Measurements from ENCODE around the gene PNLDC1.
"Not testable (repeated sequence)": the region's sequence is repeated elsewhere in the genome, so short reads cannot be mapped to it uniquely, and the experiment has no call there.

The PNLDC1 gene

GRCh38 chr6:159836718-159837490, 36.8 kb downstream of the PNLDC1 start:
- no peak for TF ChIP-seq CTCF (IDR thresholded peaks at IDR 0.05; ENCODE audit: insufficient read depth, low read depth, low read length, missing control alignments)
- no peak for DNase-seq (ENCODE audit: low read depth)
- H3K4me3 ChIP-seq (ENCODE audit: low read depth, low read length), result no peak overlapping the region

- TF ChIP-seq CTCF (IDR thresholded peaks at IDR 0.05; ENCODE audit: insufficient read depth, low read depth, low read length, missing control alignments), result no peak
- H3K4me3 ChIP-seq (ENCODE audit: low read depth, low read length), result no peak overlapping the region
- DNase-seq (ENCODE audit: low read depth), result no peak
Observed at GRCh38 chr6:159837511-159837910, 37.4 kb downstream of the PNLDC1 start.

- no peak for DNase-seq (ENCODE audit: low read depth)
- no peak overlapping the region for H3K4me3 ChIP-seq (ENCODE audit: low read depth, low read length)
- no peak for TF ChIP-seq CTCF (IDR thresholded peaks at IDR 0.05; ENCODE audit: insufficient read depth, low read depth, low read length, missing control alignments)
Observed at GRCh38 chr6:159838020-159838744, 38.1 kb downstream of the PNLDC1 start.

- DNase-seq (ENCODE audit: low read depth), result peak; percentile 26
- no peak for TF ChIP-seq CTCF (IDR thresholded peaks at IDR 0.05; ENCODE audit: insufficient read depth, low read depth, low read length, missing control alignments)
- H3K4me3 ChIP-seq (ENCODE audit: low read depth, low read length), result no peak overlapping the region
Observed at GRCh38 chr6:159842035-159842434, 42.0 kb downstream of the PNLDC1 start.

GRCh38 chr6:159844737-159845645, 44.9 kb downstream of the PNLDC1 start:
- DNase-seq (ENCODE audit: low read depth), result no peak
- no peak overlapping the region for H3K4me3 ChIP-seq (ENCODE audit: low read depth, low read length)
- no peak for TF ChIP-seq CTCF (IDR thresholded peaks at IDR 0.05; ENCODE audit: insufficient read depth, low read depth, low read length, missing control alignments)

- DNase-seq (ENCODE audit: low read depth); H3K4me3 ChIP-seq (ENCODE audit: low read depth, low read length): not testable (repeated sequence)
Observed at GRCh38 chr6:159848552-159848951, 48.5 kb downstream of the PNLDC1 start.

GRCh38 chr6:159849851-159850250, 49.8 kb downstream of the PNLDC1 start:
- not testable (repeated sequence) for DNase-seq (ENCODE audit: low read depth); H3K4me3 ChIP-seq (ENCODE audit: low read depth, low read length)

All from GM12865 (cell line).